Measurements from ENCODE around the gene CADM1. TPM values are rescaled to one million over a fixed set of nuclear protein-coding genes. Genes with fewer than 3 reads are reported as not detected.

The CADM1 gene
- total RNA-seq, 1 donor from 2014 or later = 9.7 TPM

GRCh38 chr11:115290479-115290878 lies 213.7 kb downstream of the CADM1 start:
- no peak for DNase-seq (ENCODE audit: extremely low read depth, low read depth, low spot score)

GRCh38 chr11:115287266-115287665 lies 216.9 kb downstream of the CADM1 start:
- DNase-seq (ENCODE audit: extremely low read depth, low read depth, low spot score) = no peak

GRCh38 chr11:115286614-115287013 lies 217.6 kb downstream of the CADM1 start:
- DNase-seq (ENCODE audit: extremely low read depth, low read depth, low spot score) = no peak

- DNase-seq (ENCODE audit: extremely low read depth, low read depth, low spot score) = no peak
Measured at GRCh38 chr11:115284773-115285172, 219.4 kb downstream of the CADM1 start.

- DNase-seq (ENCODE audit: extremely low read depth, low read depth, low spot score) = no peak
Measured at GRCh38 chr11:115282923-115283322, 221.3 kb downstream of the CADM1 start.

- no peak for DNase-seq (ENCODE audit: extremely low read depth, low read depth, low spot score)
Measured at GRCh38 chr11:115280775-115281174, 223.4 kb downstream of the CADM1 start.

- no peak for DNase-seq (ENCODE audit: extremely low read depth, low read depth, low spot score)
Measured at GRCh38 chr11:115279813-115280761, 224.1 kb downstream of the CADM1 start.

- DNase-seq (ENCODE audit: extremely low read depth, low read depth, low spot score) = no peak
Measured at GRCh38 chr11:115276799-115277198, 227.4 kb downstream of the CADM1 start.

- DNase-seq (ENCODE audit: extremely low read depth, low read depth, low spot score) = no peak
Measured at GRCh38 chr11:115276191-115276590, 228.0 kb downstream of the CADM1 start.

- DNase-seq (ENCODE audit: extremely low read depth, low read depth, low spot score) = no peak
Measured at GRCh38 chr11:115275045-115275444, 229.2 kb downstream of the CADM1 start.

- no peak for DNase-seq (ENCODE audit: extremely low read depth, low read depth, low spot score)
Measured at GRCh38 chr11:115272925-115273324, 231.3 kb downstream of the CADM1 start.

GRCh38 chr11:115271643-115272042 lies 232.6 kb downstream of the CADM1 start:
- no peak for DNase-seq (ENCODE audit: extremely low read depth, low read depth, low spot score)

GRCh38 chr11:115269191-115269950 lies 234.8 kb downstream of the CADM1 start:
- DNase-seq (ENCODE audit: extremely low read depth, low read depth, low spot score) = no peak

- DNase-seq (ENCODE audit: extremely low read depth, low read depth, low spot score) = no peak
Measured at GRCh38 chr11:115267871-115268270, 236.3 kb downstream of the CADM1 start.

GRCh38 chr11:115267238-115267781 lies 236.9 kb downstream of the CADM1 start:
- no peak for DNase-seq (ENCODE audit: extremely low read depth, low read depth, low spot score)

GRCh38 chr11:115266066-115266639 lies 238.1 kb downstream of the CADM1 start:
- DNase-seq (ENCODE audit: extremely low read depth, low read depth, low spot score) = no peak

GRCh38 chr11:115263799-115264656 lies 240.2 kb downstream of the CADM1 start:
- no peak for DNase-seq (ENCODE audit: extremely low read depth, low read depth, low spot score)

- no peak for DNase-seq (ENCODE audit: extremely low read depth, low read depth, low spot score)
Measured at GRCh38 chr11:115258216-115258615, 246.0 kb downstream of the CADM1 start.

GRCh38 chr11:115257678-115258077 lies 246.5 kb downstream of the CADM1 start:
- no peak for DNase-seq (ENCODE audit: extremely low read depth, low read depth, low spot score)

- no peak for DNase-seq (ENCODE audit: extremely low read depth, low read depth, low spot score)
Measured at GRCh38 chr11:115257270-115257669, 246.9 kb downstream of the CADM1 start.
